OCI-LY7 (cell line): ENCODE results near the gene C4orf50. TPM values are rescaled to one million over a fixed set of nuclear protein-coding genes. Genes with fewer than 3 reads are reported as not detected.

ENCODE experiments used
- BruUV-seq: library from RNA; stranded (reverse); fragments of 400-500 nt; replicated peaks from 2 replicates; lab custom pipeline; 2021; lab: Mats Ljungman, UMichigan
- CTCF ChIA-PET: fragments of 300-600 bp; sonication (Branson Sonifier 250); formaldehyde crosslinking; loops from one replicate; lab custom pipeline; 2022; ENCODE audit warnings: antibody characterized with exemption; ENCODE audit not compliant: unreplicated experiment; lab: Charles Lee
- POLR2A ChIA-PET: fragments of 300-600 bp; sonication (Branson Sonifier 250); formaldehyde crosslinking; loops from one replicate; lab custom pipeline; 2022; ENCODE audit warnings: antibody characterized with exemption; lab: Charles Lee
- DNase-seq: peaks from one replicate; pipeline ENCODE4 v3.0.0-alpha.2; 2015; ENCODE audit warnings: low spot score
- H2AFZ ChIP-seq: fragments of 200-600 bp; sonication (generic), shearing (Covaris generic); 2 replicates; pipeline ENCODE4 v1.6.1; 2014; ENCODE audit warnings: mild to moderate bottlenecking, antibody characterized with exemption, low read length, moderate library complexity
- H3K27ac ChIP-seq: fragments of 200-600 bp; sonication (generic); 2 replicates; pipeline ENCODE4 v1.5.1; 2014; ENCODE audit warnings: mixed run types, low read depth, mild to moderate bottlenecking, moderate library complexity, low read length, inconsistent platforms; ENCODE audit not compliant: poor library complexity, severe bottlenecking
- H3K36me3 ChIP-seq: fragments of 200-600 bp; sonication (generic); 2 replicates; pipeline ENCODE4 v1.6.1; 2014; ENCODE audit warnings: mild to moderate bottlenecking, antibody characterized with exemption, low read length, moderate library complexity, mixed read lengths; ENCODE audit not compliant: insufficient read depth
- H3K4me1 ChIP-seq: fragments of 200-600 bp; sonication (generic); 2 replicates; pipeline ENCODE4 v1.5.1; 2014; ENCODE audit warnings: mild to moderate bottlenecking, low read length; ENCODE audit not compliant: insufficient read depth, poor library complexity, severe bottlenecking
- H3K4me2 ChIP-seq: fragments of 200-600 bp; sonication (generic); 2 replicates; pipeline ENCODE4 v1.6.1; 2014; ENCODE audit warnings: mild to moderate bottlenecking, low read length
- H3K4me3 ChIP-seq: fragments of 200-600 bp; sonication (generic); 2 replicates; pipeline ENCODE4 v1.5.1; 2014; ENCODE audit warnings: mild to moderate bottlenecking, low read depth, low read length; ENCODE audit not compliant: poor library complexity, severe bottlenecking
- H3K79me2 ChIP-seq: fragments of 200-600 bp; sonication (generic); 2 replicates; pipeline ENCODE4 v1.6.1; 2016; ENCODE audit warnings: low read depth, mild to moderate bottlenecking, low read length, moderate library complexity, mixed read lengths; ENCODE audit not compliant: insufficient read depth
- H3K9me2 ChIP-seq: fragments of 200-600 bp; sonication (generic); 2 replicates; pipeline ENCODE4 v1.6.1; 2016; ENCODE audit warnings: mild to moderate bottlenecking, low read length, mixed read lengths; ENCODE audit not compliant: insufficient read depth
- H3K9me3 ChIP-seq: fragments of 200-600 bp; sonication (generic); 2 replicates; pipeline ENCODE4 v1.6.1; 2014; ENCODE audit warnings: mild to moderate bottlenecking, mixed run types, low read length, mixed read lengths
- H4K20me1 ChIP-seq: fragments of 200-600 bp; sonication (generic); 2 replicates; pipeline ENCODE4 v1.6.1; 2014; ENCODE audit warnings: mild to moderate bottlenecking, antibody characterized with exemption, low read length, moderate library complexity, mixed read lengths; ENCODE audit not compliant: insufficient read depth
- EZH2phosphoT487 ChIP-seq: fragments of 200-600 bp; sonication (generic); IDR thresholded peaks from 2 replicates; pipeline ENCODE4 v1.6.1; 2018; ENCODE audit warnings: low read depth, borderline replicate concordance, mild to moderate bottlenecking, mixed run types, antibody characterized with exemption, low read length, moderate library complexity, mixed read lengths
- intact Hi-C: fragments of 100-400 bp; cut with micrococcal nuclease; formaldehyde crosslinking; loops from one replicate; pipeline ENCODE4 v1.10.0; 2022; ENCODE audit not compliant: unreplicated experiment
- total RNA-seq, 2 experiments: library from RNA; depleted of rRNA in 1 of 2; stranded (reverse); fragments of >200 nt in 1 of 2; shearing (Covaris generic) in 1 of 2; gene quantifications; 2 replicates each; pipeline ENCODE4 v1.2.3, GENCODE V29; 2014 to 2022
- TF ChIP-seq, protein P1 (sequence below): fragments of 200-600 bp; sonication (generic); conservative IDR thresholded peaks from 2 replicates; pipeline ENCODE4 v1.5.1; 2014; ENCODE audit warnings: mild to moderate bottlenecking, antibody characterized with exemption, low read length, moderate library complexity, mixed read lengths

Gene C4orf50
- total RNA-seq, 2 experiments from 2014 or later: 0.06 TPM; not detected in 1

GRCh38 chr4:6029254-6029653, 11.0 kb upstream of the C4orf50 start:
- POLR2A ChIA-PET: no interaction called here
- no peak overlapping the region for H3K4me2 ChIP-seq
- no peak overlapping the region for H3K4me3 ChIP-seq
- no peak for TF ChIP-seq EZH2phosphoT487
- TF ChIP-seq, protein P1, sequence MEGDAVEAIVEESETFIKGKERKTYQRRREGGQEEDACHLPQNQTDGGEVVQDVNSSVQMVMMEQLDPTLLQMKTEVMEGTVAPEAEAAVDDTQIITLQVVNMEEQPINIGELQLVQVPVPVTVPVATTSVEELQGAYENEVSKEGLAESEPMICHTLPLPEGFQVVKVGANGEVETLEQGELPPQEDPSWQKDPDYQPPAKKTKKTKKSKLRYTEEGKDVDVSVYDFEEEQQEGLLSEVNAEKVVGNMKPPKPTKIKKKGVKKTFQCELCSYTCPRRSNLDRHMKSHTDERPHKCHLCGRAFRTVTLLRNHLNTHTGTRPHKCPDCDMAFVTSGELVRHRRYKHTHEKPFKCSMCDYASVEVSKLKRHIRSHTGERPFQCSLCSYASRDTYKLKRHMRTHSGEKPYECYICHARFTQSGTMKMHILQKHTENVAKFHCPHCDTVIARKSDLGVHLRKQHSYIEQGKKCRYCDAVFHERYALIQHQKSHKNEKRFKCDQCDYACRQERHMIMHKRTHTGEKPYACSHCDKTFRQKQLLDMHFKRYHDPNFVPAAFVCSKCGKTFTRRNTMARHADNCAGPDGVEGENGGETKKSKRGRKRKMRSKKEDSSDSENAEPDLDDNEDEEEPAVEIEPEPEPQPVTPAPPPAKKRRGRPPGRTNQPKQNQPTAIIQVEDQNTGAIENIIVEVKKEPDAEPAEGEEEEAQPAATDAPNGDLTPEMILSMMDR: no peak
- H4K20me1 ChIP-seq: no peaks in the 10 kb centered on the region
- no peak for DNase-seq
- H3K9me2 ChIP-seq: no peaks in the 10 kb centered on the region
- no TSS peak for BruUV-seq
- intact Hi-C loops: no loop called here
- H3K36me3 ChIP-seq: no peaks in the 10 kb centered on the region
- no peaks in the 10 kb centered on the region for H3K9me3 ChIP-seq
- no peak overlapping the region for H2AFZ ChIP-seq
- no peaks in the 10 kb centered on the region for H3K4me1 ChIP-seq
- no peaks in the 10 kb centered on the region for H3K79me2 ChIP-seq
- no peak overlapping the region for H3K27ac ChIP-seq
- CTCF ChIA-PET: no interaction called here

DNA sequence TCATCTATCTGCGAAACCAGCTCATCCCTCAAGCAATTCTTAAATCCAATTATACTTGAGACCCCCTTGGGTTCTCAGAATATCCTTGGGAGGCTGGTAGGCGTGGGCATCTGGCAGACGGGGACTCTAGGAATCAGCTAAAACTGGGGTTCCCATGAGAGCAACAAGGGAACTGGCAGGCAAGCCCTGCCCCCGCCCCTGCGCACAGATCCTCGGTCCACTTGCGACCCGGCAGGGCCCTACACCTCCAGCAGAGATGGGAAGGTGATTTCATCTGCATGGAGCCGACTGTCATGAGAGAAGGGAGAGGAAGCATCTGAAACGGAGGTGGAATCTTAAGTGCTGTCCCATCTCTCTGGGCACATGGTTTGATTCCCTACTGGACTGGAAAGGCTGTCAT, 9.9 kb upstream of the C4orf50 start:
- H3K36me3 ChIP-seq: no peaks in the 10 kb centered on the region
- no peak for DNase-seq
- H3K9me2 ChIP-seq: no peaks in the 10 kb centered on the region
- no peaks in the 10 kb centered on the region for H3K4me1 ChIP-seq
- no peak overlapping the region for H2AFZ ChIP-seq
- ChIA-PET CTCF (no interaction called here), POLR2A (no interaction called here)
- no peak overlapping the region for H3K4me3 ChIP-seq
- BruUV-seq: no TSS peak
- intact Hi-C loops: no loop called here
- TF ChIP-seq, protein P1: no peak
- no peak for TF ChIP-seq EZH2phosphoT487
- H3K4me2 ChIP-seq: no peak overlapping the region
- no peaks in the 10 kb centered on the region for H4K20me1 ChIP-seq
- no peaks in the 10 kb centered on the region for H3K9me3 ChIP-seq
- no peaks in the 10 kb centered on the region for H3K79me2 ChIP-seq
- no peak overlapping the region for H3K27ac ChIP-seq

DNA sequence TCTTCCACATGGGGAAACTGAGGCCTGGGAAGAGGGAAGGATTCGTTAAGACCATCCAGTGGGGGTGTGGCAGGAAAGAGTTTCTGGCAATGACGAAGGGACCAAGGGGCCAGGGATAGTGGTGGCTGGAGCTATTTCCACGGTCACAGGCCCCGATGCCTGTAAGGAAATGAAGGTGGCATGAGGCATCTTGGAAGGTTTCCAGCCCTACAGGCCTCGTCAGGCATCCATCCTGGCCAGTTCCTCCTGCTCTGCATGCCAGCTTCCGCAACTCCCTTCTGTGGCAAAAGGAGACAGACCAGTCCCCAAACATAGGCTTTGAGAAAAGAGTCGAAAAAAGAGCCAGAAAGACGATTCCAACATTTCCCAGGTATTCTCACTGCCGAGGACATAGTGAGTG, 9.2 kb upstream of the C4orf50 start:
- Histone ChIP-seq H3K4me1 (no peaks in the 10 kb centered on the region), H3K4me3 (no peak overlapping the region), H3K27ac (no peak overlapping the region), H3K9me2 (no peaks in the 10 kb centered on the region), H4K20me1 (no peaks in the 10 kb centered on the region), H3K4me2 (no peak overlapping the region), H3K36me3 (no peaks in the 10 kb centered on the region), H2AFZ (no peak overlapping the region), H3K9me3 (no peaks in the 10 kb centered on the region), H3K79me2 (no peaks in the 10 kb centered on the region)
- ChIA-PET POLR2A (no interaction called here), CTCF (no interaction called here)
- intact Hi-C loops: no loop called here
- TF ChIP-seq, protein P1: no peak
- TF ChIP-seq EZH2phosphoT487: no peak
- DNase-seq: no peak
- no TSS peak for BruUV-seq
